MCF 10A (cell line): ENCODE data around the gene SFRP5. TPM values are rescaled to one million over a fixed set of nuclear protein-coding genes. Genes with fewer than 3 reads are reported as not detected.

Experiments
- BruUV-seq: library from RNA; stranded (reverse); fragments of 400-500 nt; replicated peaks from 2 replicates; lab custom pipeline; 2021; lab: Mats Ljungman, UMichigan
- CTCF ChIA-PET: fragments of 300-600 bp; sonication (Branson Sonifier 250); formaldehyde crosslinking; extraction: SDS; loops from one replicate; lab custom pipeline; 2021; ENCODE audit warnings: antibody characterized with exemption, inconsistent platforms; lab: Yijun Ruan, JAX
- POLR2A ChIA-PET: fragments of 300-600, 350-650 bp; sonication (Branson Sonifier 250); formaldehyde crosslinking; extraction: SDS; loops from one replicate; lab custom pipeline; 2020; ENCODE audit warnings: antibody characterized with exemption, inconsistent platforms; lab: Yijun Ruan, JAX
- DNase-seq: peaks from one replicate; pipeline ENCODE4 v3.0.0-alpha.2; 2018; ENCODE audit not compliant: unreplicated experiment
- H3K27ac Mint-ChIP-seq: one replicate; pipeline ENCODE4 v1.8.0; 2022; ENCODE audit warnings: mild to moderate bottlenecking, low read depth, mixed read lengths; ENCODE audit not compliant: unreplicated experiment
- H3K27me3 Mint-ChIP-seq: one replicate; pipeline ENCODE4 v1.8.0; 2022; ENCODE audit warnings: mixed read lengths; ENCODE audit not compliant: insufficient read depth, unreplicated experiment
- H3K36me3 Mint-ChIP-seq: one replicate; pipeline ENCODE4 v1.8.0; 2022; ENCODE audit warnings: mild to moderate bottlenecking, moderate library complexity, mixed read lengths; ENCODE audit not compliant: insufficient read depth, unreplicated experiment
- H3K4me1 Mint-ChIP-seq: one replicate; pipeline ENCODE4 v1.8.0; 2022; ENCODE audit warnings: mixed read lengths; ENCODE audit not compliant: insufficient read depth, unreplicated experiment
- H3K4me3 Mint-ChIP-seq: one replicate; pipeline ENCODE4 v1.8.0; 2022; ENCODE audit warnings: mild to moderate bottlenecking, moderate library complexity, mixed read lengths; ENCODE audit not compliant: unreplicated experiment
- H3K9me3 Mint-ChIP-seq: one replicate; pipeline ENCODE4 v1.8.0; 2022; ENCODE audit warnings: mixed read lengths; ENCODE audit not compliant: unreplicated experiment
- intact Hi-C: fragments of 100-400 bp; cut with micrococcal nuclease; formaldehyde crosslinking; loops from 2 replicates; pipeline ENCODE4 v1.14.1; 2022
- total RNA-seq: library from RNA; stranded (reverse); gene quantifications from 2 replicates; pipeline ENCODE4 v1.2.3, GENCODE V29; 2022
- TF ChIP-seq, protein P1 (sequence below): fragments of 200-600 bp; IDR thresholded peaks from one replicate; pipeline ENCODE4 v1.8.0; 2022; ENCODE audit warnings: antibody characterized with exemption, mild to moderate bottlenecking; ENCODE audit not compliant: unreplicated experiment

The SFRP5 gene
- total RNA-seq, 1 experiment from 2014 or later = not detected

DNA sequence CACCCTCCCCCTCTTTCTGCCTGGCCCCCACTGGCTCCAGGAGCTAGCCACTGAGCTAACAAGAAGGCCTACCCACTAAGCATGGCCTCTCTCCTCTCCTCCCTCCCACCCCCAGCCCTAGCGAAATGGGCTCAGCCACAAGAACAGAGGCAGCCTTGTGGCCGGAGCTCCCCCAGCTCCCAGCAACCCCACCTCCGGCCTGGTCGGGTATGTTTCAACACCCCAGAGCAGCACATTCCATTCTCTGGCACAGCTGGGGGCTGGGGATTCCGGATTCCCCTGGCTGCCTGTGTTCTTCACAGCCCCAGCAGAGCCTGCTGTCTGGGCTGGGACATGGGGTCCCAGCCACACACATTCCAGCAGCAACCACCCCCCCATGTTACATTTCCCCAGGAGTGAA is 9.0 kb downstream of the SFRP5 start:
- POLR2A ChIA-PET = no interaction called here
- TF ChIP-seq, protein P1, sequence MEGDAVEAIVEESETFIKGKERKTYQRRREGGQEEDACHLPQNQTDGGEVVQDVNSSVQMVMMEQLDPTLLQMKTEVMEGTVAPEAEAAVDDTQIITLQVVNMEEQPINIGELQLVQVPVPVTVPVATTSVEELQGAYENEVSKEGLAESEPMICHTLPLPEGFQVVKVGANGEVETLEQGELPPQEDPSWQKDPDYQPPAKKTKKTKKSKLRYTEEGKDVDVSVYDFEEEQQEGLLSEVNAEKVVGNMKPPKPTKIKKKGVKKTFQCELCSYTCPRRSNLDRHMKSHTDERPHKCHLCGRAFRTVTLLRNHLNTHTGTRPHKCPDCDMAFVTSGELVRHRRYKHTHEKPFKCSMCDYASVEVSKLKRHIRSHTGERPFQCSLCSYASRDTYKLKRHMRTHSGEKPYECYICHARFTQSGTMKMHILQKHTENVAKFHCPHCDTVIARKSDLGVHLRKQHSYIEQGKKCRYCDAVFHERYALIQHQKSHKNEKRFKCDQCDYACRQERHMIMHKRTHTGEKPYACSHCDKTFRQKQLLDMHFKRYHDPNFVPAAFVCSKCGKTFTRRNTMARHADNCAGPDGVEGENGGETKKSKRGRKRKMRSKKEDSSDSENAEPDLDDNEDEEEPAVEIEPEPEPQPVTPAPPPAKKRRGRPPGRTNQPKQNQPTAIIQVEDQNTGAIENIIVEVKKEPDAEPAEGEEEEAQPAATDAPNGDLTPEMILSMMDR = no peak
- no TSS peak for BruUV-seq
- Mint-ChIP-seq H3K4me3 (no peak overlapping the region), H3K9me3 (no peaks in the 10 kb centered on the region), H3K36me3 (peaks cover 32% of the 10 kb centered on the region), H3K4me1 (no peaks in the 10 kb centered on the region), H3K27me3 (no peaks in the 10 kb centered on the region), H3K27ac (no peak overlapping the region)
- CTCF ChIA-PET = interaction anchor here (0.6 to 5.2 kb wide), 6 partner anchors 9 to 324 kb away, joined by 3 to 33 read pairs (median 3); no protein-coding TSS in a partner anchor
- no peak for DNase-seq
- intact Hi-C loops = no loop called here

DNA sequence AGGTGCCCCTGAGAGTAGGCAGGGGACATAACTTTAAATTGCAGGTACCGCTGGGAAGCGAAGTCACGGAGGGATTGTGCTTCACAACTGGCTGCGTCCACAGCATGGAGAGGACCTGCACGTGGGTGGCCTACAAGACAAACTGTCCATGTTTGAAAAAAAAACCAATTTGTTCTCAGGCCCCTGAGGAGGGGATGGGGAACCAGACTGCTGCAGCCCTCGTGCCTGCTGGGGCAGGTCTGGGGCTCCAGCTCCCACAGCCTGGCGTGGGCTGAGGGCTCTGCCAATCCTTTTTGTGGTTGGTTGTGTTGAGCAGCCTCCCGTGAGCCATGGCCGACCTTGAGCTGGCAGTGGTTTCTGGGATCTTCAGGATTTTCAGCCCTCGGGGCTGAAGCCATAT is 9.7 kb downstream of the SFRP5 start:
- intact Hi-C loops = no loop called here
- Mint-ChIP-seq H3K9me3 (no peaks in the 10 kb centered on the region), H3K27ac (no peak overlapping the region), H3K4me1 (no peaks in the 10 kb centered on the region), H3K36me3 (peaks cover 36% of the 10 kb centered on the region), H3K4me3 (no peak overlapping the region), H3K27me3 (no peaks in the 10 kb centered on the region)
- TF ChIP-seq, protein P1 = no peak
- no peak for DNase-seq
- ChIA-PET POLR2A (interaction anchor here (0.7 kb wide), 1 partner anchor 557 kb away, joined by 3 read pairs; no protein-coding TSS in a partner anchor), CTCF (interaction anchor here (0.6 to 5.2 kb wide), 5 partner anchors 11 to 276 kb away, joined by 3 to 33 read pairs (median 3); no protein-coding TSS in a partner anchor)
- BruUV-seq = no TSS peak

DNA sequence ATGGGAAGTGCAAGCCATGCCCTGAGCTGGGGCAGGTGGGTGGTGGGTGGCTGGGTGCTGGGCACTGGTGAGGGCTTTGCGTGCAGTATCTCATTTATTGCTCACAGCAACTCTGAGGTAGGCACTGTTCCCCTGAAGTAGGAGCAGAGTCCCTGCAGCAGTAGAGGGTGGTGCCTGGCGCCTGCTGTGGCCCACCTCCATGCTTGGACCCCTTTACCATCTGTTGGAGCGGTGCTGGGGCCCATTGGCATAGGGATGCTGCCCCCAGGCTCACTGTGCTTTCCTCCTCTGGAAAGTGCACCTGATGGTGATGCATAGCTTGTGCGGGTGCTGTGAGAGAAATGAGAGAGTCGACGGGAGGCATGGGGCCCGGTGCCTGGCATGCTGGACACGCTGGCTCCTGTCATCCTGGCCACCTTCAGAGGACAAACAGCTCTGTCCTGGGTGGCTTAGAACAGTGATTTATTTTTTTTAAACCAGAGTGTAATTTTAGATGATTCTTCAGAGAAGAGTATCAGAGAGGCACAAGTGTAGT is 10.4 kb downstream of the SFRP5 start:
- no peak for DNase-seq
- Mint-ChIP-seq H3K27me3 (no peaks in the 10 kb centered on the region), H3K4me1 (no peaks in the 10 kb centered on the region), H3K36me3 (peaks cover 43% of the 10 kb centered on the region), H3K9me3 (no peaks in the 10 kb centered on the region), H3K27ac (no peak overlapping the region), H3K4me3 (no peak overlapping the region)
- TF ChIP-seq, protein P1 = no peak
- intact Hi-C loops = no loop called here
- ChIA-PET POLR2A (interaction anchor here (0.8 to 1.6 kb wide), 2 partner anchors 10 to 11 kb away, joined by 3 to 6 read pairs; no protein-coding TSS in a partner anchor), CTCF (interaction anchor here (1.1 to 5.2 kb wide), 6 partner anchors 12 to 284 kb away, joined by 4 to 33 read pairs (median 11); no protein-coding TSS in a partner anchor)
- BruUV-seq = no TSS peak

DNA sequence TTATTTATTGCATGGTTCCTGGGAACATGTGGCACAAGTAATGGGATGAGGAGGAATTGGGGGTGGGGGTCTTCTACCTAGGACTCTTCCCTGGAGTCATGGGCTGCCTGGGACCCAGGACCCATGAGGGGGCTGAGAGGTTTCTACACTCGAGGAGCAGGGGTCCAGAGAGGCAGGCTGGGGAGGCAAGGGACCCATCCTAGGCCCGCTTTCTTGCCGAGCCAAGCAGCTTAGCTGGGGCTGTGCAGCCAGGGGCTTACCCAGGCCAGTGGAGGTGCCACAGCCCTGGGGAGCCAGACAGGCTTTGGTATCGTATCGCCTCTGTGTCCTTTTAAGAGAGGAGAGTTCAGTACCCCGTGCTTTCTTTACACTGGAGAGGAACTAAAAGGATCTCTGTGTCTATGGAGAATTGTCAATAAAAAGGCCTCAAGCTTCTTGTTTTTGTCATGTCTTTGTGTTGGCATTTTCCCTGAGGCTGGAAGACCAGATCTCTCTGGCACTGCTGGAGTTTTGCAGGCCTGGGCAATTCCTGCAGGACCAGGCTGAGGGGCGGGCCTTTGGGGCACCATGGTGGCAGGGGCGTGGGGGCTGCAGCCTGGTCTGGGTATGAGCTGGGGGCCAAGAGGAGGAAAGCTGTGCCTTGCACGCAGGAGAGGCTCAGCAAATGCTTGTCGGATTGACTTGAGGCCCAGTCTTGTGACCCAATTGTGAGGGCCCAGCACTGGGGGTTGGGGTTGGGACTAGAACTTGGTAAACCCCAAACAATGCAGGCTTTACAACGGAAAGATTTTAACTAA is 11.1 kb downstream of the SFRP5 start:
- TF ChIP-seq, protein P1 = no peak
- ChIA-PET POLR2A (interaction anchor here (0.8 to 1.6 kb wide), 2 partner anchors 9 to 11 kb away, joined by 3 to 6 read pairs; no protein-coding TSS in a partner anchor), CTCF (interaction anchor here (0.6 to 5.2 kb wide), 12 partner anchors 11 to 285 kb away, joined by 3 to 33 read pairs (median 6); no protein-coding TSS in a partner anchor)
- no TSS peak for BruUV-seq
- intact Hi-C loops = no loop called here
- H3K27me3 Mint-ChIP-seq = no peaks in the 10 kb centered on the region
- DNase-seq = no peak
- H3K4me3 Mint-ChIP-seq = no peak overlapping the region
- H3K36me3 Mint-ChIP-seq = peaks cover 50% of the 10 kb centered on the region
- no peak overlapping the region for H3K27ac Mint-ChIP-seq
- H3K9me3 Mint-ChIP-seq = no peaks in the 10 kb centered on the region
- H3K4me1 Mint-ChIP-seq = no peaks in the 10 kb centered on the region
